Stimulated activated CD4-positive, alpha-beta T cell treated with anti-CD3 and anti-CD28 coated beads, Interleukin-15, amount 100 ng/mL, for 1 hour (primary cell): ENCODE data around the gene SLC26A2.

Experiments used
- DNase-seq, 2 donors: peaks; one replicate each; pipeline ENCODE4 v3.0.0-alpha.2; 2020; ENCODE audit warnings: low read depth in 1 of 2, low spot score in 1 of 2

Gene SLC26A2

GRCh38 chr5:149960272-149961185 is at the start of gene SLC26A2:
Gene SLC26A2, plus strand, starts transcription at chr5:149960758. Its CDS starts 16,895 bp downstream, at chr5:149977653.
- DNase-seq, result peak; percentile 86 to 88

- DNase-seq, result no peak
Observed at GRCh38 chr5:149911031-149911430, 49.5 kb upstream of the SLC26A2 start.

- no peak for DNase-seq
Observed at GRCh38 chr5:149912226-149912871, 48.2 kb upstream of the SLC26A2 start.

- no peak for DNase-seq
Observed at GRCh38 chr5:149913436-149914419, 46.8 kb upstream of the SLC26A2 start.

GRCh38 chr5:149915392-149916260 is 44.9 kb upstream of the SLC26A2 start:
- DNase-seq, result no peak

GRCh38 chr5:149916334-149917072 is 44.1 kb upstream of the SLC26A2 start:
- DNase-seq, result no peak

- DNase-seq, result no peak
Observed at GRCh38 chr5:149917073-149917676, 43.4 kb upstream of the SLC26A2 start.

- no peak for DNase-seq
Observed at GRCh38 chr5:149921597-149921996, 39.0 kb upstream of the SLC26A2 start.

GRCh38 chr5:149922950-149923349 is 37.6 kb upstream of the SLC26A2 start:
- no peak for DNase-seq

- no peak for DNase-seq
Observed at GRCh38 chr5:149924486-149924885, 36.1 kb upstream of the SLC26A2 start.

- DNase-seq, result no peak
Observed at GRCh38 chr5:149930043-149930748, 30.4 kb upstream of the SLC26A2 start.

GRCh38 chr5:149930749-149931574 is 29.6 kb upstream of the SLC26A2 start:
- no peak for DNase-seq

- no peak for DNase-seq
Observed at GRCh38 chr5:149931992-149932436, 28.5 kb upstream of the SLC26A2 start.

GRCh38 chr5:149932445-149933350 is 27.9 kb upstream of the SLC26A2 start:
- no peak for DNase-seq

GRCh38 chr5:149935431-149935901 is 25.1 kb upstream of the SLC26A2 start:
- no peak for DNase-seq

GRCh38 chr5:149936044-149936699 is 24.4 kb upstream of the SLC26A2 start:
- DNase-seq, result no peak
